ENCODE results near the gene SLC1A5. TPM values are rescaled to one million over a fixed set of nuclear protein-coding genes. Genes with fewer than 3 reads are reported as not detected.
"Not testable (repeated sequence)": the region's sequence is repeated elsewhere in the genome, so short reads cannot be mapped to it uniquely, and the experiment has no call there.

The SLC1A5 gene
- total and polyA plus RNA-seq, 2 donors (not counting 3 experiments of a cell fraction or from before 2014, with no cell fraction given): 114 TPM

- FAIRE-seq (no peak), DNase-seq (ENCODE audit: low read depth, low spot score) (no peak)
- H3K9me1 ChIP-seq (replicated peaks; ENCODE audit: control insufficient read depth, extremely low read depth, insufficient read depth, low read length): no peaks in the 10 kb centered on the region
- no peaks in the 10 kb centered on the region for H3K4me1 ChIP-seq (ENCODE audit: control insufficient read depth, extremely low read depth, insufficient read depth, low read length)
- TF ChIP-seq MAX (IDR thresholded peaks at IDR 0.05; ENCODE audit: insufficient read depth, insufficient read length) (no peak), EZH2 (IDR thresholded peaks at IDR 0.05; ENCODE audit: borderline replicate concordance, low read depth, low read length, severe bottlenecking) (no peak), POLR2A (IDR thresholded peaks at IDR 0.05; ENCODE audit: low read depth, low read length) (no peak), CTCF (IDR thresholded peaks at IDR 0.05; ENCODE audit: extremely low read depth in 1 of 2, insufficient read depth in 1 of 2, low read depth in 1 of 2, low read length in 2 of 2) (no peak), MYC (IDR thresholded peaks at IDR 0.05; ENCODE audit: low read depth, low read length) (no peak), JUN (IDR thresholded peaks at IDR 0.05; ENCODE audit: borderline replicate concordance, insufficient read depth, insufficient read length, low read depth) (no peak), GATA2 (IDR thresholded peaks at IDR 0.05; ENCODE audit: insufficient read depth, insufficient read length, low read depth, low read length) (no peak), FOS (IDR thresholded peaks at IDR 0.05; ENCODE audit: borderline replicate concordance, insufficient read depth, low read length) (no peak), POLR2AphosphoS5 (IDR thresholded peaks at IDR 0.05; ENCODE audit: insufficient read depth, low read depth, low read length) (no peak)
- no peak overlapping the region for H3K4me2 ChIP-seq (ENCODE audit: insufficient read depth, low read length)
- no peaks in the 10 kb centered on the region for H3K79me2 ChIP-seq (ENCODE audit: control insufficient read depth, insufficient read depth, low read length)
- dilution Hi-C loops (cut with MboI; ENCODE audit: extremely low pct_ligation_motif_present, low sequenced_read_pairs): no loop called here
- no peak overlapping the region for H3K4me3 ChIP-seq (replicated peaks in 1 of 3; ENCODE audit: insufficient read depth in 1 of 3, low read depth in 1 of 3, low read length in 3 of 3)
- ChIA-PET CTCF (interaction anchor here (0.7 to 1.0 kb wide), 2 partner anchors 15 to 68 kb away, joined by 3 to 4 read pairs; no protein-coding TSS in a partner anchor), POLR2A (no interaction called here)
- H2AFZ ChIP-seq (ENCODE audit: low read depth, low read length): no peak overlapping the region
- H3K9me3 ChIP-seq (replicated peaks; ENCODE audit: control insufficient read depth, insufficient read depth, low read length): no peaks in the 10 kb centered on the region
- no peak overlapping the region for H3K27ac ChIP-seq (ENCODE audit: insufficient read depth, low read depth, low read length)
- H4K20me1 ChIP-seq (replicated peaks; ENCODE audit: control insufficient read depth, extremely low read depth, insufficient read depth, low read length): no peaks in the 10 kb centered on the region
- BruUV-seq (replicated peaks): no TSS peak
- H3K36me3 ChIP-seq (ENCODE audit: control insufficient read depth in 2 of 2, extremely low read depth in 1 of 2, insufficient read depth in 2 of 2, low read length in 2 of 2): peaks cover 8 to 17% of the 10 kb centered on the region in 2 experiments
- H3K9ac ChIP-seq (replicated peaks; ENCODE audit: extremely low read depth, insufficient read depth, low read length): no peak overlapping the region
- intact Hi-C loops (cut with micrococcal nuclease): no loop called here
- H3K27me3 ChIP-seq (ENCODE audit: control insufficient read depth in 2 of 2, insufficient read depth in 2 of 2, low read length in 2 of 2): no peaks in the 10 kb centered on the region
Measured at GRCh38 chr19:46772170-46773017, 16.0 kb downstream of the SLC1A5 start.

GRCh38 chr19:46768746-46769145 lies 19.6 kb downstream of the SLC1A5 start:
- H3K4me2 ChIP-seq (ENCODE audit: insufficient read depth, low read length); H3K9me1 ChIP-seq (replicated peaks; ENCODE audit: control insufficient read depth, extremely low read depth, insufficient read depth, low read length); H3K4me3 ChIP-seq (replicated peaks in 1 of 3; ENCODE audit: insufficient read depth in 1 of 3, low read depth in 1 of 3, low read length in 3 of 3); H3K4me1 ChIP-seq (ENCODE audit: control insufficient read depth, extremely low read depth, insufficient read depth, low read length); H4K20me1 ChIP-seq (replicated peaks; ENCODE audit: control insufficient read depth, extremely low read depth, insufficient read depth, low read length); H3K36me3 ChIP-seq (ENCODE audit: control insufficient read depth in 2 of 2, extremely low read depth in 1 of 2, insufficient read depth in 2 of 2, low read length in 2 of 2); BruUV-seq (replicated peaks); dilution Hi-C loops (cut with MboI; ENCODE audit: extremely low pct_ligation_motif_present, low sequenced_read_pairs); H3K79me2 ChIP-seq (ENCODE audit: control insufficient read depth, insufficient read depth, low read length); H3K9me3 ChIP-seq (replicated peaks; ENCODE audit: control insufficient read depth, insufficient read depth, low read length); H3K27me3 ChIP-seq (ENCODE audit: control insufficient read depth in 2 of 2, insufficient read depth in 2 of 2, low read length in 2 of 2); POLR2A ChIA-PET; H3K27ac ChIP-seq (ENCODE audit: insufficient read depth, low read depth, low read length); H2AFZ ChIP-seq (ENCODE audit: low read depth, low read length); FAIRE-seq; H3K9ac ChIP-seq (replicated peaks; ENCODE audit: extremely low read depth, insufficient read depth, low read length); intact Hi-C loops (cut with micrococcal nuclease); DNase-seq (ENCODE audit: low read depth, low spot score): not testable (repeated sequence)
- CTCF ChIA-PET: interaction anchor here (0.6 to 1.5 kb wide), 4 partner anchors 14 to 65 kb away, joined by 3 read pairs; no protein-coding TSS in a partner anchor

All from endothelial cell of umbilical vein (primary cell).